HG03378 (cell line): ENCODE measurements around the gene OR51E1.

ENCODE experiments used
- ATAC-seq: cut with Tn5 transposase; IDR thresholded peaks from one replicate; pipeline ENCODE4 v1.9.1; 2021; ENCODE audit warnings: mild to moderate bottlenecking, moderate library complexity; ENCODE audit not compliant: unreplicated experiment

The OR51E1 gene

DNA sequence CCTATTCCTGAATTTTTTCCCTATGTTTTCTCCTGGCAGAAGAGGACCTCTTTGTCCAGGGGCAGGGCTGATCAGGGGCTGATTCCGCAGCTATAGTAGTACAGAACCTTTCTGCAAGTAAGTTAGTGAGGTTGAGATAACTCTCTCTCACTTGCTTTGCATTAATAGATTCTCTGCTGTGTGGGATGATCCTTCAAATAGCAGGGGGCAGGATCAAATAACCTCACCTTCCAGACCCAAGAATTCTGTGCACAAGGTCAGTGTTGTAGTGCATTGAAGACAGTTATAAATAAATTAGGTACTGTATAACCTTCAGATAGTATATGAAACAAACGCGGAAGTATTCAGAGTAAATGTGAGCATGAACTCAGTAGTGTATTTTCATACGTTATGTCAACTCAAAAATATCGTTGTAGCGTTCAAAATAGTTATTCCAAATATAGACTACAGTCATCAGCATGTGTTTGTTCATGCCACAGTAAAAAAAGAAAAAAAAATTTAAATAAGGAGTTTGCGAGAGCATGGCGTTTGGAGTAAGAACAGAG, 61.1 kb downstream of the OR51E1 start:
- no peak for ATAC-seq
